ENCODE data around the gene OR10A6. TPM values are rescaled to one million over a fixed set of nuclear protein-coding genes. Genes with fewer than 3 reads are reported as not detected.

OR10A6 gene
- total RNA-seq, 1 experiment from 2014 or later = not detected

- POLR2A ChIA-PET (ENCODE audit: unreplicated experiment) = no interaction called here
Measured at GRCh38 chr11:7890417-7891172, 40.5 kb downstream of the OR10A6 start.

DNA sequence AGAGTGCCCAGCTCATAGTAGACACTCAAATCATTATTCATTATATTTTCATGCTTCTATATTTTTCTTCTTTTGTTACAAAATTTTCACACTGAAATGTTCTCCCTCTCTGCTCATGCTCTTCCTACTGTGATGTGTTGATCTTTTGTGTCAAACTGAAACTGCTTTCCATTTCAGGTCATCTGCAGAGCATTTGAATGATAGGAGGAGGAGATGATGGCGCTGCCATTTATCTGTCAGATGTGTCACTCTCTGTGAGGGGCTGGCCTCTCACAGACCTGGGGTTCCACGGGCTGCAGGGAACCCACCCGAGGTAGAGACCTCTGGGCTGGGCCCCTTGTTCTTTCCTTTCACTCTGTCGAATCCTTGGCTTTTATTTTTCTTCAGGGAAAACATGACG is 41.1 kb downstream of the OR10A6 start:
- DNase-seq = no peak
- Histone ChIP-seq H3K4me3 (no peak overlapping the region), H3K4me2 (no peak overlapping the region), H4K20me1 (ENCODE audit: insufficient read depth) (no peaks in the 10 kb centered on the region), H3K27ac (no peak overlapping the region), H3K4me1 (replicated peaks; ENCODE audit: insufficient read depth) (0 out of 2 replicates have a peak, but pooled peaks cover 10% of the 10 kb centered on the region), H3K36me3 (ENCODE audit: low read depth) (no peaks in the 10 kb centered on the region), H3F3A (ENCODE audit: insufficient read depth, low read depth) (no peaks in the 10 kb centered on the region), H3K79me2 (ENCODE audit: low read depth) (no peaks in the 10 kb centered on the region), H3K27me3 (ENCODE audit: insufficient read depth, low read depth) (no peaks in the 10 kb centered on the region), H3K9me2 (ENCODE audit: insufficient read depth) (no peaks in the 10 kb centered on the region), H2AFZ (no peak overlapping the region), H3K9me3 (ENCODE audit: insufficient read depth, low read depth) (no peaks in the 10 kb centered on the region)
- CTCF ChIA-PET = no interaction called here
- no TSS peak for BruUV-seq (replicated peaks)
- POLR2A ChIA-PET (ENCODE audit: unreplicated experiment) = no interaction called here
- TF ChIP-seq, protein P1, sequence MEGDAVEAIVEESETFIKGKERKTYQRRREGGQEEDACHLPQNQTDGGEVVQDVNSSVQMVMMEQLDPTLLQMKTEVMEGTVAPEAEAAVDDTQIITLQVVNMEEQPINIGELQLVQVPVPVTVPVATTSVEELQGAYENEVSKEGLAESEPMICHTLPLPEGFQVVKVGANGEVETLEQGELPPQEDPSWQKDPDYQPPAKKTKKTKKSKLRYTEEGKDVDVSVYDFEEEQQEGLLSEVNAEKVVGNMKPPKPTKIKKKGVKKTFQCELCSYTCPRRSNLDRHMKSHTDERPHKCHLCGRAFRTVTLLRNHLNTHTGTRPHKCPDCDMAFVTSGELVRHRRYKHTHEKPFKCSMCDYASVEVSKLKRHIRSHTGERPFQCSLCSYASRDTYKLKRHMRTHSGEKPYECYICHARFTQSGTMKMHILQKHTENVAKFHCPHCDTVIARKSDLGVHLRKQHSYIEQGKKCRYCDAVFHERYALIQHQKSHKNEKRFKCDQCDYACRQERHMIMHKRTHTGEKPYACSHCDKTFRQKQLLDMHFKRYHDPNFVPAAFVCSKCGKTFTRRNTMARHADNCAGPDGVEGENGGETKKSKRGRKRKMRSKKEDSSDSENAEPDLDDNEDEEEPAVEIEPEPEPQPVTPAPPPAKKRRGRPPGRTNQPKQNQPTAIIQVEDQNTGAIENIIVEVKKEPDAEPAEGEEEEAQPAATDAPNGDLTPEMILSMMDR (conservative IDR thresholded peaks at IDR 0.05) = no peak
- TF ChIP-seq EZH2 (IDR thresholded peaks at IDR 0.05; ENCODE audit: low read depth) = no peak
- intact Hi-C loops (cut with micrococcal nuclease; ENCODE audit: unreplicated experiment) = no loop called here

More at GRCh38 chr11:7890417-7891172, 40.5 kb downstream of the OR10A6 start:
- TF ChIP-seq EZH2 (IDR thresholded peaks at IDR 0.05; ENCODE audit: low read depth) = no peak
- TF ChIP-seq, protein P1 (conservative IDR thresholded peaks at IDR 0.05) = no peak
- no TSS peak for BruUV-seq (replicated peaks)
- Histone ChIP-seq H3K4me2 (no peak overlapping the region), H3F3A (ENCODE audit: insufficient read depth, low read depth) (no peaks in the 10 kb centered on the region), H3K36me3 (ENCODE audit: low read depth) (no peaks in the 10 kb centered on the region), H3K4me1 (replicated peaks; ENCODE audit: insufficient read depth) (0 out of 2 replicates have a peak, but pooled peaks cover 10% of the 10 kb centered on the region), H3K9me2 (ENCODE audit: insufficient read depth) (no peaks in the 10 kb centered on the region), H3K4me3 (no peak overlapping the region), H3K79me2 (ENCODE audit: low read depth) (no peaks in the 10 kb centered on the region), H3K27ac (no peak overlapping the region), H3K27me3 (ENCODE audit: insufficient read depth, low read depth) (no peaks in the 10 kb centered on the region), H2AFZ (no peak overlapping the region), H3K9me3 (ENCODE audit: insufficient read depth, low read depth) (no peaks in the 10 kb centered on the region), H4K20me1 (ENCODE audit: insufficient read depth) (no peaks in the 10 kb centered on the region)
- CTCF ChIA-PET = no interaction called here
- DNase-seq = no peak
- intact Hi-C loops (cut with micrococcal nuclease; ENCODE audit: unreplicated experiment) = no loop called here

DNA sequence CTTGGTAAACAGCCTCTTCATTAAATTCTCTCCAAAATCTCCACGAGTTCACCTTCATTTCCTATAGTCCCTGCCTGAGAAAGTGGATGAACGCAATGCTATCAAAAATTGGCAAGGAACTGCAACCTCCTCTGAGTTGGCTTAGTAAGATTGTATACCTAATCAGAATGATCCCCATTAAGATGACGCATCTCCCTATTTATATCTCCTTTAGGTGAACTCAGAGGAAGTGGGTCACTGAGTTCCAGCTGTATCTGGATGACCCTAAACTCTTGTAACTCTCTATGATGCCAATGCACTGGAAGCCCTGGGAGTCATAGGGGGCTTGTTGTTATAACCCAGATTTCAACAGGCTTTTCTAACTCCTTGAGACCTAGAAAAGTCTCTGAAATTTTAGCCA is 48.2 kb downstream of the OR10A6 start:
- H3K4me1 ChIP-seq (replicated peaks; ENCODE audit: insufficient read depth) = no peaks in the 10 kb centered on the region
- no peaks in the 10 kb centered on the region for H3K27me3 ChIP-seq (ENCODE audit: insufficient read depth, low read depth)
- intact Hi-C loops (cut with micrococcal nuclease; ENCODE audit: unreplicated experiment) = no loop called here
- no peak overlapping the region for H3K4me3 ChIP-seq
- H3K79me2 ChIP-seq (ENCODE audit: low read depth) = no peaks in the 10 kb centered on the region
- CTCF ChIA-PET = no interaction called here
- POLR2A ChIA-PET (ENCODE audit: unreplicated experiment) = no interaction called here
- H3K9me3 ChIP-seq (ENCODE audit: insufficient read depth, low read depth) = no peaks in the 10 kb centered on the region
- H4K20me1 ChIP-seq (ENCODE audit: insufficient read depth) = no peaks in the 10 kb centered on the region
- H3F3A ChIP-seq (ENCODE audit: insufficient read depth, low read depth) = no peaks in the 10 kb centered on the region
- no peaks in the 10 kb centered on the region for H3K9me2 ChIP-seq (ENCODE audit: insufficient read depth)
- BruUV-seq (replicated peaks) = no TSS peak
- no peak overlapping the region for H3K27ac ChIP-seq
- no peaks in the 10 kb centered on the region for H3K36me3 ChIP-seq (ENCODE audit: low read depth)
- DNase-seq = no peak
- no peak overlapping the region for H3K4me2 ChIP-seq
- TF ChIP-seq, protein P1 (conservative IDR thresholded peaks at IDR 0.05) = no peak
- TF ChIP-seq EZH2 (IDR thresholded peaks at IDR 0.05; ENCODE audit: low read depth) = no peak
- no peak overlapping the region for H2AFZ ChIP-seq

Other genes with a start within 250 kb of the OR10A6 start
- gene OVCH2, start 224.8 kb downstream of the OR10A6 start, total RNA-seq (2021) = 4.8 and 5.3 TPM in 2 replicates
- 1.3 and 2.5 TPM in 2 replicates for gene OR5P2, start 134.3 kb downstream of the OR10A6 start, total RNA-seq (2021)
- gene OR5P3, start 100.4 kb downstream of the OR10A6 start, total RNA-seq (2021) = 2.3 and 5.1 TPM in 2 replicates
- not detected in 2 replicates for gene OR10A3, start 10.4 kb upstream of the OR10A6 start, total RNA-seq (2021)
- 0.96 and 1.6 TPM in 2 replicates for gene NLRP10, start 34.2 kb upstream of the OR10A6 start, total RNA-seq (2021)
- 191 and 195 TPM in 2 replicates for gene EIF3F, start 56.1 kb upstream of the OR10A6 start, total RNA-seq (2021)
- not detected in 2 replicates for gene TUB, start 149.9 kb upstream of the OR10A6 start, total RNA-seq (2021)
- not detected in 2 replicates for gene RIC3, start 237.8 kb upstream of the OR10A6 start, total RNA-seq (2021)

All from PC-9 (cell line).